ENCODE data around the gene FLRT1. TPM values are rescaled to one million over a fixed set of nuclear protein-coding genes. Genes with fewer than 3 reads are reported as not detected.

Gene FLRT1
- total RNA-seq, 1 donor = not detected

Other genes starting within 250 kb of the FLRT1 start
- gene SPINDOC, start 222.5 kb upstream of the FLRT1 start, total RNA-seq = 3.0 TPM
- gene MARK2, start 196.8 kb upstream of the FLRT1 start, total RNA-seq = 19.4 TPM
- gene RCOR2, start 118.8 kb upstream of the FLRT1 start, total RNA-seq = not detected
- 5.2 TPM for gene NAA40, start 96.9 kb upstream of the FLRT1 start, total RNA-seq
- gene COX8A, start 61.3 kb upstream of the FLRT1 start, total RNA-seq = 173 TPM
- 33.6 TPM for gene OTUB1, start 49.5 kb upstream of the FLRT1 start, total RNA-seq
- 4.0 TPM for gene MACROD1, start 130.2 kb downstream of the FLRT1 start, total RNA-seq
- gene STIP1, start 150.2 kb downstream of the FLRT1 start, total RNA-seq = 36.8 TPM
- 105 TPM for gene FERMT3, start 170.8 kb downstream of the FLRT1 start, total RNA-seq
- gene TRPT1, start 190.3 kb downstream of the FLRT1 start, total RNA-seq = 5.2 TPM
- 19.4 TPM for gene NUDT22, start 190.3 kb downstream of the FLRT1 start, total RNA-seq
- gene DNAJC4, start 194.6 kb downstream of the FLRT1 start, total RNA-seq = 13.1 TPM
- gene VEGFB, start 198.7 kb downstream of the FLRT1 start, total RNA-seq = 9.1 TPM
- 8.1 TPM for gene FKBP2, start 205.2 kb downstream of the FLRT1 start, total RNA-seq
- 26.4 TPM for gene PPP1R14B, start 211.0 kb downstream of the FLRT1 start, total RNA-seq
- gene PLCB3, start 215.6 kb downstream of the FLRT1 start, total RNA-seq = 3.7 TPM
- 26.7 TPM for gene BAD, start 248.7 kb downstream of the FLRT1 start, total RNA-seq
- gene GPR137, start 249.9 kb downstream of the FLRT1 start, total RNA-seq = 13.9 TPM

Data from mononuclear cell (primary cell).